ENCODE results near the gene RC3H2. TPM values are rescaled to one million over a fixed set of nuclear protein-coding genes. Genes with fewer than 3 reads are reported as not detected.

RC3H2 gene
- total and polyA plus RNA-seq, 2 of the 8 experiments (the other 6 are each of a cell fraction or from before 2014, with no cell fraction given), result 11.2 to 38.4 TPM

DNA sequence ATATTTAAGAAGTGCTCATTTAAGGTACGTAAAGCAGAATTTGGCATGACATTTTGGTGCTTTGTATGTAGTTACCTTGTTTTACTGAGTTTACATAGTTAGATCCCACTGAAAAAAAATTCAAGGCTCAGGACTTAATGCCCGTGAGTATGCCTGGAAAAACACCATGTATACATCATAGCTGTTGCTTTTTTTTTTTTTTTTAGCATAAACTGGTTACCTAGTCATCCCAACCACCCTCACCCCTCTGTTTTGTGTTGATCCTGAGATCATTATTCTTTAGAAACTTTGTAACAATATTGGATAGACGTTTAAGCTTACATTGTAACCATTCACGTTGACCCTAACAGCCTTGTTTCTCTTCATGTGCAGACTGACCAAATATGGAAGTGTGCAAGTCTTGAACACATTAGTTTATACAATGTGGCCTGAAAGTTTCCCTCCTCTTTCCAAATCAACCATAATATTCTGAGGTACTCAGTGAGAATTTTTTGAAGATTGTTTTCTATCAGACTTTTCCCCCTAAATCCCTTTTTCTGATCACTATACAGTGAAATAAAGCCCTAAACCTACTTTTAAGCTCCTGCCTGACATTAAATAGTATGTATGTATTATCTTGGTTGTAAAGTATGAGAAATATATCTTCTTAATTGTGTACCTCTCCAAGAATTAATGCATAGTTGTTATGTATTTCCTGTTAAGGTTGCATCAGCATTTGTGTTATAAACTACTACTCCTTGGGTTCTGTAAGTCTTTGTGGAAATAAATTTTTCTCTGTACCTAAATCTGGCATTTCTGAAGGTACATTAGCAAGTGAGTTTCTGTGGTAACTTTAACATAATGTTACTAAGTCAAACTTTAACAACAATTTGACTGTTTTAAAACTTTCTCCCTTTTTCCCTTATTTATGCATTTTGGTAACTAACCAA, 40.1 kb upstream of the RC3H2 start (continued):
- no peak for TF ChIP-seq BACH1 (IDR thresholded peaks at IDR 0.05; ENCODE audit: low read length)
- TF ChIP-seq FOSL1 (IDR thresholded peaks at IDR 0.05; ENCODE audit: insufficient read depth, low read depth, low read length), result no peak
- no peak for TF ChIP-seq KDM5A (IDR thresholded peaks at IDR 0.05; ENCODE audit: low read length)
